ENCODE data around the gene SPRYD7. TPM values are rescaled to one million over a fixed set of nuclear protein-coding genes. Genes with fewer than 3 reads are reported as not detected.

The SPRYD7 gene
- polyA plus RNA-seq, 1 of the 3 experiments (the other 2 are of a cell fraction) = 8.6 TPM

GRCh38 chr13:49890376-49890775 is 45.8 kb downstream of the SPRYD7 start:
- Histone ChIP-seq H2AFZ (ENCODE audit: low read depth) (no peak overlapping the region), H3K4me2 (no peak overlapping the region), H3F3A (replicated peaks; ENCODE audit: insufficient read depth) (no peaks in the 10 kb centered on the region), H3K9me3 (no peaks in the 10 kb centered on the region), H3K4me1 (ENCODE audit: control insufficient read depth in 1 of 2, insufficient read depth in 2 of 2, low read depth in 1 of 2, low read length in 1 of 2) (no peaks in the 10 kb centered on the region), H3K27me3 (ENCODE audit: insufficient read depth) (no peaks in the 10 kb centered on the region), H3K36me3 (replicated peaks in 1 of 2; ENCODE audit: control insufficient read depth in 1 of 2, insufficient read depth in 2 of 2, low read length in 1 of 2) (no peaks in the 10 kb centered on the region), H3K9ac (no peak overlapping the region), H3K79me2 (ENCODE audit: insufficient read depth) (no peaks in the 10 kb centered on the region), H4K20me1 (ENCODE audit: insufficient read depth) (no peaks in the 10 kb centered on the region), H3K27ac (ENCODE audit: low read depth in 2 of 2, low read length in 1 of 2) (no peak overlapping the region), H3K4me3 (ENCODE audit: low read depth in 2 of 2, low read length in 1 of 2) (no peak overlapping the region), H3K9me2 (no peaks in the 10 kb centered on the region)
- WGBS (ENCODE audit: low lambda C conversion rate) = 74% methylated on average over 10 of the region's 15 CpGs
- DNase-seq = no peak
- ChIA-PET CTCF (no interaction called here), POLR2A (no interaction called here)
- TF ChIP-seq ZBTB33 (IDR thresholded peaks at IDR 0.05; ENCODE audit: borderline replicate concordance, low read depth) (no peak), TEAD4 (IDR thresholded peaks at IDR 0.05; ENCODE audit: borderline replicate concordance, insufficient read depth) (no peak), TCF12 (IDR thresholded peaks at IDR 0.05) (no peak), YY1 (IDR thresholded peaks at IDR 0.05; ENCODE audit: low read depth) (no peak)

- H3K27me3 ChIP-seq (ENCODE audit: insufficient read depth) = no peaks in the 10 kb centered on the region
- no peak overlapping the region for H3K4me2 ChIP-seq
- no peaks in the 10 kb centered on the region for H3K79me2 ChIP-seq (ENCODE audit: insufficient read depth)
- H4K20me1 ChIP-seq (ENCODE audit: insufficient read depth) = no peaks in the 10 kb centered on the region
- ChIA-PET POLR2A (no interaction called here), CTCF (no interaction called here)
- H3K36me3 ChIP-seq (replicated peaks in 1 of 2; ENCODE audit: control insufficient read depth in 1 of 2, insufficient read depth in 2 of 2, low read length in 1 of 2) = no peaks in the 10 kb centered on the region
- no peak overlapping the region for H3K4me3 ChIP-seq (ENCODE audit: low read depth in 2 of 2, low read length in 1 of 2)
- no peaks in the 10 kb centered on the region for H3K4me1 ChIP-seq (ENCODE audit: control insufficient read depth in 1 of 2, insufficient read depth in 2 of 2, low read depth in 1 of 2, low read length in 1 of 2)
- no peak overlapping the region for H2AFZ ChIP-seq (ENCODE audit: low read depth)
- no peaks in the 10 kb centered on the region for H3F3A ChIP-seq (replicated peaks; ENCODE audit: insufficient read depth)
- H3K27ac ChIP-seq (ENCODE audit: low read depth in 2 of 2, low read length in 1 of 2) = no peak overlapping the region
- no peak overlapping the region for H3K9ac ChIP-seq
- DNase-seq = no peak
- no peaks in the 10 kb centered on the region for H3K9me2 ChIP-seq
- peaks cover 14% of the 10 kb centered on the region for H3K9me3 ChIP-seq
- 97% methylated on average over 3 of the region's 3 CpGs for WGBS (ENCODE audit: low lambda C conversion rate)
- TF ChIP-seq EZH2phosphoT487 (IDR thresholded peaks at IDR 0.05; ENCODE audit: borderline replicate concordance, low read depth) = no peak
- no peak for TF ChIP-seq IRF3 (IDR thresholded peaks at IDR 0.05; ENCODE audit: low read depth, low read length)
- no peak for TF ChIP-seq CHD2 (IDR thresholded peaks at IDR 0.05; ENCODE audit: low read length, partially characterized antibody)
- no peak for TF ChIP-seq TEAD4 (IDR thresholded peaks at IDR 0.05; ENCODE audit: borderline replicate concordance, insufficient read depth)
- no peak for TF ChIP-seq GATA2 (CRISPR knock-in tag; IDR thresholded peaks at IDR 0.05)
- TF ChIP-seq TAF1 (IDR thresholded peaks at IDR 0.05; ENCODE audit: borderline replicate concordance, low read depth, low read length) = no peak
- no peak for TF ChIP-seq USF2 (IDR thresholded peaks at IDR 0.05; ENCODE audit: borderline replicate concordance, low read depth, low read length)
- TF ChIP-seq EP300 (IDR thresholded peaks at IDR 0.05; ENCODE audit: borderline replicate concordance in 1 of 2, low read depth in 1 of 2, low read length in 1 of 2) = no peak
- no peak for TF ChIP-seq SIN3A (IDR thresholded peaks at IDR 0.05; ENCODE audit: borderline replicate concordance, low read depth, low read length)
- no peak for TF ChIP-seq ELF1 (IDR thresholded peaks at IDR 0.05)
- no peak for TF ChIP-seq FOSL2 (IDR thresholded peaks at IDR 0.05; ENCODE audit: borderline replicate concordance, low read depth)
- TF ChIP-seq RAD21 (IDR thresholded peaks at IDR 0.05; ENCODE audit: low read length) = no peak
- no peak for TF ChIP-seq SMC3 (IDR thresholded peaks at IDR 0.05; ENCODE audit: low read depth, low read length)
- no peak for TF ChIP-seq MXI1 (IDR thresholded peaks at IDR 0.05; ENCODE audit: low read depth, low read length)
- no peak for TF ChIP-seq CTCF (IDR thresholded peaks at IDR 0.05)
- no peak for TF ChIP-seq REST (IDR thresholded peaks at IDR 0.05; ENCODE audit: low read depth, low read length)
Measured at GRCh38 chr13:49878682-49879081, 57.5 kb downstream of the SPRYD7 start.

Measured in SK-N-SH (cell line).